Measurements from ENCODE around the gene ZIC5. TPM values are rescaled to one million over a fixed set of nuclear protein-coding genes. Genes with fewer than 3 reads are reported as not detected.

The ZIC5 gene
- total RNA-seq, 1 donor from 2014 or later: not detected

- intact Hi-C loops (cut with DNase I): loop anchor here (10.0 kb wide), 1 partner anchor 602 kb away; no protein-coding TSS in a partner anchor
Measured at GRCh38 chr13:99913167-99913566, 58.4 kb downstream of the ZIC5 start.

More at GRCh38 chr13:99913167-99913566, 58.4 kb downstream of the ZIC5 start:
- ATAC-seq (no peak), DNase-seq (ENCODE audit: low spot score) (no peak)

Other genes with a start within 250 kb of the ZIC5 start
- gene ZIC2, start 10.0 kb upstream of the ZIC5 start, total RNA-seq: not detected
- gene PCCA, start 117.3 kb upstream of the ZIC5 start, total RNA-seq: 34.8 TPM

Data from sciatic nerve (tissue), 2 donors.